ENCODE data around the gene EFR3B. TPM values are rescaled to one million over a fixed set of nuclear protein-coding genes. Genes with fewer than 3 reads are reported as not detected.

Gene EFR3B
- polyA plus RNA-seq, 1 of the 3 experiments (the other 2 are of a cell fraction): 1.5 TPM

GRCh38 chr2:25044011-25044410 is 2.1 kb downstream of the EFR3B start:
- WGBS (ENCODE audit: low lambda C conversion rate): 87% methylated on average over 1 of the region's 1 CpG
- Histone ChIP-seq H3K9me3 (no peaks in the 10 kb centered on the region), H3K36me3 (replicated peaks in 1 of 2; ENCODE audit: control insufficient read depth in 1 of 2, insufficient read depth in 2 of 2, low read length in 1 of 2) (no peaks in the 10 kb centered on the region), H3K27me3 (ENCODE audit: insufficient read depth) (no peaks in the 10 kb centered on the region), H3K4me3 (ENCODE audit: low read depth in 2 of 2, low read length in 1 of 2) (peak overlapping the region in 1 of 2 experiments; percentile 89; a peak in 1 of 4 replicates), H3K9me2 (no peaks in the 10 kb centered on the region), H2AFZ (ENCODE audit: low read depth) (no peak overlapping the region), H3F3A (replicated peaks; ENCODE audit: insufficient read depth) (peaks cover 15% of the 10 kb centered on the region), H3K9ac (0 out of 2 replicates have a peak overlapping the region, but pooled peaks have one; percentile 4), H3K79me2 (ENCODE audit: insufficient read depth) (peaks cover 5% of the 10 kb centered on the region; the same call in 1 of the 2 replicates), H3K4me1 (ENCODE audit: control insufficient read depth in 1 of 2, insufficient read depth in 2 of 2, low read depth in 1 of 2, low read length in 1 of 2) (peaks cover 11 to 20% of the 10 kb centered on the region in 2 experiments; a peak in 3 of 4 replicates), H4K20me1 (ENCODE audit: insufficient read depth) (no peaks in the 10 kb centered on the region), H3K27ac (ENCODE audit: low read depth in 2 of 2, low read length in 1 of 2) (peak overlapping the region in 1 of 2 experiments; percentile 51; a peak in 2 of 4 replicates), H3K4me2 (peak overlapping the region; percentile 100)
- ChIA-PET CTCF (interaction anchor here (1.2 to 7.0 kb wide), 4 partner anchors 11 to 634 kb away, joined by 3 to 49 read pairs (median 6); no protein-coding TSS in a partner anchor), POLR2A (interaction anchor here (1.0 to 1.4 kb wide), 2 partner anchors 11 to 13 kb away, joined by 3 read pairs; no protein-coding TSS in a partner anchor)
- TF ChIP-seq EP300 (IDR thresholded peaks at IDR 0.05; ENCODE audit: borderline replicate concordance in 1 of 2, low read depth in 1 of 2, low read length in 1 of 2): no peak
- no peak for TF ChIP-seq RAD21 (IDR thresholded peaks at IDR 0.05; ENCODE audit: low read length)
- no peak for TF ChIP-seq CHD2 (IDR thresholded peaks at IDR 0.05; ENCODE audit: low read length, partially characterized antibody)
- no peak for TF ChIP-seq JUND (IDR thresholded peaks at IDR 0.05)
- no peak for TF ChIP-seq TCF12 (IDR thresholded peaks at IDR 0.05)
- TF ChIP-seq MXI1 (IDR thresholded peaks at IDR 0.05; ENCODE audit: low read depth, low read length): no peak
- TF ChIP-seq FOXM1 (IDR thresholded peaks at IDR 0.05; ENCODE audit: low read depth): no peak
- TF ChIP-seq EZH2phosphoT487 (IDR thresholded peaks at IDR 0.05; ENCODE audit: borderline replicate concordance, low read depth): no peak
- no peak for TF ChIP-seq IRF3 (IDR thresholded peaks at IDR 0.05; ENCODE audit: low read depth, low read length)
- no peak for TF ChIP-seq RFX5 (IDR thresholded peaks at IDR 0.05; ENCODE audit: low read length)
- no peak for TF ChIP-seq USF1 (IDR thresholded peaks at IDR 0.05; ENCODE audit: borderline replicate concordance, low read depth)
- TF ChIP-seq SMC3 (IDR thresholded peaks at IDR 0.05; ENCODE audit: low read depth, low read length): no peak
- TF ChIP-seq MEF2A (IDR thresholded peaks at IDR 0.05; ENCODE audit: borderline replicate concordance, low read depth): no peak
- DNase-seq: no peak

GRCh38 chr2:25044990-25045389 is 3.1 kb downstream of the EFR3B start:
- ChIA-PET CTCF (interaction anchor here (0.9 to 7.0 kb wide), 6 partner anchors 13 to 635 kb away, joined by 3 to 49 read pairs (median 4); no protein-coding TSS in a partner anchor), POLR2A (interaction anchor here (1.0 kb wide), 1 partner anchor 12 kb away, joined by 3 read pairs; no protein-coding TSS in a partner anchor)
- H3K27ac ChIP-seq (ENCODE audit: low read depth in 2 of 2, low read length in 1 of 2): no peak overlapping the region
- no peak overlapping the region for H3K9ac ChIP-seq
- H3K27me3 ChIP-seq (ENCODE audit: insufficient read depth): no peaks in the 10 kb centered on the region
- H3K4me2 ChIP-seq: no peak overlapping the region
- no peaks in the 10 kb centered on the region for H3K9me2 ChIP-seq
- no peak for DNase-seq
- WGBS (ENCODE audit: low lambda C conversion rate): 87% methylated on average over 6 of the region's 6 CpGs
- H3K4me1 ChIP-seq (ENCODE audit: control insufficient read depth in 1 of 2, insufficient read depth in 2 of 2, low read depth in 1 of 2, low read length in 1 of 2): peaks cover 11 to 20% of the 10 kb centered on the region in 2 experiments; a peak in 3 of 4 replicates
- H3K36me3 ChIP-seq (replicated peaks in 1 of 2; ENCODE audit: control insufficient read depth in 1 of 2, insufficient read depth in 2 of 2, low read length in 1 of 2): no peaks in the 10 kb centered on the region
- peaks cover 5% of the 10 kb centered on the region; the same call in 1 of the 2 replicates for H3K79me2 ChIP-seq (ENCODE audit: insufficient read depth)
- no peak overlapping the region for H2AFZ ChIP-seq (ENCODE audit: low read depth)
- TF ChIP-seq MEF2A (IDR thresholded peaks at IDR 0.05; ENCODE audit: borderline replicate concordance, low read depth) (no peak), EZH2phosphoT487 (IDR thresholded peaks at IDR 0.05; ENCODE audit: borderline replicate concordance, low read depth) (no peak), RAD21 (IDR thresholded peaks at IDR 0.05; ENCODE audit: low read length) (no peak), REST (IDR thresholded peaks at IDR 0.05; ENCODE audit: low read depth, low read length) (no peak), CTCF (IDR thresholded peaks at IDR 0.05) (no peak), TEAD4 (IDR thresholded peaks at IDR 0.05; ENCODE audit: borderline replicate concordance, insufficient read depth) (no peak), GABPA (IDR thresholded peaks at IDR 0.05; ENCODE audit: low read depth) (no peak), FOXM1 (IDR thresholded peaks at IDR 0.05; ENCODE audit: low read depth) (no peak), RCOR1 (IDR thresholded peaks at IDR 0.05; ENCODE audit: low read length) (no peak)
- no peaks in the 10 kb centered on the region for H4K20me1 ChIP-seq (ENCODE audit: insufficient read depth)
- H3K4me3 ChIP-seq (ENCODE audit: low read depth in 2 of 2, low read length in 1 of 2): no peak overlapping the region
- peaks cover 15% of the 10 kb centered on the region for H3F3A ChIP-seq (replicated peaks; ENCODE audit: insufficient read depth)
- H3K9me3 ChIP-seq: no peaks in the 10 kb centered on the region

All from SK-N-SH (cell line).